Prostate gland (tissue), 2 donors: ENCODE results near the gene KAZN. TPM values are rescaled to one million over a fixed set of nuclear protein-coding genes. Genes with fewer than 3 reads are reported as not detected.

ENCODE experiments used
- DNase-seq: peaks from one replicate; pipeline ENCODE4 v3.0.0-alpha.2; 2019; ENCODE audit warnings: low spot score
- H3K27ac ChIP-seq, 2 donors: fragments of 200-600 bp; sonication (generic); 2 replicates each; pipeline ENCODE4 v1.5.1; 2017 to 2019
- H3K27me3 ChIP-seq: fragments of 200-600 bp; sonication (generic); replicated peaks from 2 replicates; pipeline ENCODE4 v1.5.1; 2019; ENCODE audit not compliant: insufficient read depth
- H3K36me3 ChIP-seq, 2 donors: fragments of 200-600 bp; sonication (generic); 1 replicate in 1 of 2; 2 replicates in 1 of 2; pipeline versions ENCODE4 v1.5.1 to v1.8.1; 2017 to 2019
- H3K4me1 ChIP-seq: fragments of 200-600 bp; sonication (generic); replicated peaks from 2 replicates; pipeline ENCODE4 v1.5.1; 2019
- H3K4me3 ChIP-seq, 2 donors: fragments of 200-600 bp; sonication (generic); 2 replicates each; pipeline ENCODE4 v1.5.1; 2017 to 2019
- H3K9me3 ChIP-seq: fragments of 200-600 bp; sonication (generic); 2 replicates; pipeline ENCODE4 v1.5.1; 2017
- CTCF ChIP-seq, 4 experiments: fragments of 200-600 bp in 2 of 4; fragments of 450-650 bp in 2 of 4; sonication (generic) in 2 of 4; IDR thresholded peaks; 1 replicate in 3 of 4; 2 replicates in 1 of 4; pipeline ENCODE4 v1.5.1; 2016 to 2019; ENCODE audit warnings: antibody characterized with exemption in 4 of 4, mild to moderate bottlenecking in 2 of 4, moderate library complexity in 2 of 4
- POLR2A ChIP-seq: fragments of 450-650 bp; IDR thresholded peaks from one replicate; pipeline ENCODE4 v1.6.1; 2016; ENCODE audit warnings: antibody characterized with exemption, mild to moderate bottlenecking
- POLR2AphosphoS5 ChIP-seq: sonication (generic); formaldehyde crosslinking; IDR thresholded peaks from one replicate; pipeline ENCODE4 v1.6.1; 2017; ENCODE audit warnings: antibody characterized with exemption
- WGBS: methylation state at CpG from one replicate; pipeline ENCODE4 v1.1.5; 2018; 5-methylcytosine and 5-hydroxymethylcytosine counted together
- intact Hi-C: fragments of 100-400 bp; cut with DNase I; formaldehyde crosslinking; loops from one replicate; pipeline ENCODE4 v1.14.2; 2022
- total RNA-seq, 2 donors: library from RNA; depleted of rRNA; stranded (reverse); fragments of >200 nt; gene quantifications; one replicate each; pipeline ENCODE4 v1.1.0, GENCODE V29; 2016

The KAZN gene
- total RNA-seq, 2 donors from 2014 or later, result 8.3 to 12.7 TPM

GRCh38 chr1:14567056-14567455 lies 31.4 kb upstream of the KAZN start:
- Histone ChIP-seq H3K4me1 (no peaks in the 10 kb centered on the region), H3K36me3 (no peaks in the 10 kb centered on the region), H3K27ac (no peak overlapping the region), H3K27me3 (no peaks in the 10 kb centered on the region), H3K4me3 (no peak overlapping the region), H3K9me3 (no peaks in the 10 kb centered on the region)
- WGBS, result 90% methylated on average over 2 of the region's 2 CpGs
- DNase-seq, result no peak
- intact Hi-C loops, result no loop called here
- TF ChIP-seq POLR2AphosphoS5 (no peak), POLR2A (no peak), CTCF (IDR thresholded peaks at IDR 0.05) (no peak)

GRCh38 chr1:14567903-14568302 lies 30.6 kb upstream of the KAZN start:
- no peaks in the 10 kb centered on the region for H3K36me3 ChIP-seq
- intact Hi-C loops, result no loop called here
- no peaks in the 10 kb centered on the region for H3K4me1 ChIP-seq
- WGBS, result 96% methylated on average over 5 of the region's 5 CpGs
- H3K27ac ChIP-seq, result no peak overlapping the region
- no peak for DNase-seq
- H3K4me3 ChIP-seq, result no peak overlapping the region
- no peaks in the 10 kb centered on the region for H3K9me3 ChIP-seq
- TF ChIP-seq CTCF (IDR thresholded peaks at IDR 0.05) (no peak), POLR2AphosphoS5 (no peak), POLR2A (no peak)
- no peaks in the 10 kb centered on the region for H3K27me3 ChIP-seq

DNA sequence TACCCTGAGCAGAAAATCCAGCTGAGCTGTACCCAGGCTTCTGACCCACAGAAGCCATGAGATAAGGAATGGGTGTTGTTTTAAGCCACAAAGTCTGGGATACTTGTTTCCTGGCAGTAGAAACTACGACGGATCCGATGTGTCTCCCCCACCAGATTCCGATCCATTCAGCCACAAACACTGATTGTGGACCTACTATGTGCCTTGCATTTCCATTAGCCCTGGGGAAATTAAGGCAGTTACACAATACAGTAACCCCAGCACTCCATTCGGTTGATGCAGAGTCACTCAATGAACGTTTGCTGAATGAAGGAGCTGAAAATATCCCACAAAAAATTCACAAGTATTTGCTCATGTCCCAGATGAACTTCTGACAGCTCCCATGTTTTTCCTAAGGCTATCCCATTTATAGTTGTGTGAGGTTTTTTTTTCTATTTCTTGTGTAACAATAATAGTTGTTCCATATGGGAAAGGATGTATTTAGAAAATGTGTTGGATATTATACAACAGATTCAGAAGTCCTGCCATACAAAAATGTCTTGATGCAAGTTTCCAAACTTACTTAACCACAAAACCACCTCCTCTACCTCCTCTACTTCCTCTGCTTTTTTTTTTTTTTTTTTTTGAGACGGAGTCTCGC lies 29.6 kb upstream of the KAZN start:
- TF ChIP-seq POLR2A (no peak), POLR2AphosphoS5 (no peak), CTCF (IDR thresholded peaks at IDR 0.05) (no peak)
- no peaks in the 10 kb centered on the region for H3K9me3 ChIP-seq
- WGBS, result 94% methylated on average over 8 of the region's 8 CpGs

GRCh38 chr1:14570514-14570913 lies 28.0 kb upstream of the KAZN start:
- no peak for DNase-seq
- H3K27ac ChIP-seq, result no peak overlapping the region
- H3K4me3 ChIP-seq, result no peak overlapping the region
- no peaks in the 10 kb centered on the region for H3K4me1 ChIP-seq
- no peaks in the 10 kb centered on the region for H3K36me3 ChIP-seq
- intact Hi-C loops, result no loop called here
- TF ChIP-seq POLR2AphosphoS5, result no peak
- no peak for TF ChIP-seq CTCF (IDR thresholded peaks at IDR 0.05)
- TF ChIP-seq POLR2A, result no peak
- H3K9me3 ChIP-seq, result no peaks in the 10 kb centered on the region
- H3K27me3 ChIP-seq, result no peaks in the 10 kb centered on the region
- 75% methylated on average over 9 of the region's 9 CpGs for WGBS

More for the DNA sequence above, 29.6 kb upstream of the KAZN start:
- H3K36me3 ChIP-seq, result no peaks in the 10 kb centered on the region
- H3K4me1 ChIP-seq, result no peaks in the 10 kb centered on the region
- no peak for DNase-seq
- no peaks in the 10 kb centered on the region for H3K27me3 ChIP-seq
- no peak overlapping the region for H3K27ac ChIP-seq
- no peak overlapping the region for H3K4me3 ChIP-seq
- intact Hi-C loops, result no loop called here
